ENCODE data around the gene BRD7. TPM values are rescaled to one million over a fixed set of nuclear protein-coding genes. Genes with fewer than 3 reads are reported as not detected.

Gene BRD7
- total and polyA plus RNA-seq, 2 of the 13 experiments (the other 11 are each of a cell fraction or from before 2014, with no cell fraction given): 82.3 to 149 TPM

GRCh38 chr16:50291719-50292565 is 76.8 kb downstream of the BRD7 start (continued):
- TF ChIP-seq ZBTB40 (IDR thresholded peaks at IDR 0.05) (no peak), ZBTB40 (CRISPR knock-in tag; IDR thresholded peaks at IDR 0.05) (no peak), CEBPZ (IDR thresholded peaks at IDR 0.05; ENCODE audit: low read length) (no peak), KAT2B (IDR thresholded peaks at IDR 0.05; ENCODE audit: borderline replicate concordance, low read depth, low read length) (no peak), ZNF7 (CRISPR knock-in tag; IDR thresholded peaks at IDR 0.05) (no peak), RCOR2 (CRISPR knock-in tag; IDR thresholded peaks at IDR 0.05) (peak; percentile 68; the same call in 1 of the 2 replicates), HNRNPL (IDR thresholded peaks at IDR 0.05; ENCODE audit: low read depth, low read length) (peak; percentile 89), PRPF4 (IDR thresholded peaks at IDR 0.05; ENCODE audit: low read depth, low read length, poor library complexity, severe bottlenecking) (no peak), ZNF878 (CRISPR knock-in tag; IDR thresholded peaks at IDR 0.05) (no peak), ZNF614 (CRISPR knock-in tag; IDR thresholded peaks at IDR 0.05; ENCODE audit: borderline replicate concordance) (0 out of 2 replicates have a peak, but pooled peaks have one; percentile 30), ZFP1 (CRISPR knock-in tag; IDR thresholded peaks at IDR 0.05) (no peak), PLSCR1 (CRISPR knock-in tag; IDR thresholded peaks at IDR 0.05; ENCODE audit: borderline replicate concordance) (no peak), SP140L (CRISPR knock-in tag; IDR thresholded peaks at IDR 0.05; ENCODE audit: borderline replicate concordance) (0 out of 2 replicates have a peak, but pooled peaks have one; percentile 58), EEA1 (CRISPR knock-in tag; IDR thresholded peaks at IDR 0.05; ENCODE audit: borderline replicate concordance) (no peak; the same call in 1 of the 2 replicates), ZNF484 (CRISPR knock-in tag; IDR thresholded peaks at IDR 0.05; ENCODE audit: borderline replicate concordance, low read depth) (no peak)

Data from HepG2 (cell line).